HUES64 (cell line): Measurements from ENCODE around the gene FIGNL2.

Source experiments
- H3K27ac ChIP-seq: 2 replicates; pipeline ENCODE4 v1.7.0; 2013; ENCODE audit warnings: low read depth, low read length, inconsistent platforms
- H3K27me3 ChIP-seq: 2 replicates; pipeline ENCODE4 v1.6.1; 2013; ENCODE audit warnings: mild to moderate bottlenecking, low read length; ENCODE audit not compliant: insufficient read depth
- H3K36me3 ChIP-seq: 2 replicates; pipeline ENCODE4 v1.6.1; 2013; ENCODE audit warnings: mild to moderate bottlenecking, low read length; ENCODE audit not compliant: insufficient read depth
- H3K4me1 ChIP-seq: 2 replicates; pipeline ENCODE4 v1.6.1; 2013; ENCODE audit warnings: mild to moderate bottlenecking, low read length, moderate library complexity; ENCODE audit not compliant: insufficient read depth
- H3K4me3 ChIP-seq: 2 replicates; pipeline ENCODE4 v1.5.1; 2013; ENCODE audit warnings: mild to moderate bottlenecking, low read length, moderate library complexity
- H3K9ac ChIP-seq: 2 replicates; pipeline ENCODE4 v1.6.1; 2013; ENCODE audit warnings: mild to moderate bottlenecking, low read depth, low read length
- H3K9me3 ChIP-seq: 2 replicates; pipeline ENCODE4 v1.6.1; 2013; ENCODE audit warnings: low read depth, low read length; ENCODE audit not compliant: insufficient read depth
- WGBS: fragments of 150-250, 120-280 bp; methylation state at CpG from one replicate; pipeline ENCODE4 v1.1.7; 2013; ENCODE audit warnings: missing lambda C conversion rate; 5-methylcytosine and 5-hydroxymethylcytosine counted together

Gene FIGNL2

DNA sequence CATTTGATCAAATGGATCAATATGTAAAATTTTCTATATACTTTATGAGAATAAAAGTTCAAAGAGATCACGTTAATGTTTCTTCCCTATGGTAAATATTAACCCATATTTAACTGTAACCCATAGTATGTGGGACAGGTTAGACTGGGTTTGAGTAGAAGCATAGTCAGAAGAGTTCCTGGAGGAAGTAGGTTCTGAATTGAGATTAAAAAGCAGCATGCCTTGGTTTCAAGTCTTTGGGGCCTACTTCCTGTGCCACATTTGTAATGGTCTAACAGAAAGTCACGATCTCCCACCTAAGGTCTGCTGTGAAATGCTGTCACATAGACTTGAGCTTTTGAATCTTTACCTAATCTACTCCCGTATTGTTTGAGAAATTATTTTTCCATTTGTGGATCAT, 63.8 kb downstream of the FIGNL2 start:
- H3K27ac ChIP-seq: no peak overlapping the region
- peaks cover 4% of the 10 kb centered on the region; the same call in 1 of the 2 replicates for H3K4me1 ChIP-seq
- peaks cover 8% of the 10 kb centered on the region; the same call in 1 of the 2 replicates for H3K36me3 ChIP-seq
- H3K9me3 ChIP-seq: no peaks in the 10 kb centered on the region
- no peaks in the 10 kb centered on the region for H3K27me3 ChIP-seq
- no peak overlapping the region for H3K9ac ChIP-seq
- H3K4me3 ChIP-seq: no peak overlapping the region
- WGBS: 95% methylated on average over 2 of the region's 3 CpGs

DNA sequence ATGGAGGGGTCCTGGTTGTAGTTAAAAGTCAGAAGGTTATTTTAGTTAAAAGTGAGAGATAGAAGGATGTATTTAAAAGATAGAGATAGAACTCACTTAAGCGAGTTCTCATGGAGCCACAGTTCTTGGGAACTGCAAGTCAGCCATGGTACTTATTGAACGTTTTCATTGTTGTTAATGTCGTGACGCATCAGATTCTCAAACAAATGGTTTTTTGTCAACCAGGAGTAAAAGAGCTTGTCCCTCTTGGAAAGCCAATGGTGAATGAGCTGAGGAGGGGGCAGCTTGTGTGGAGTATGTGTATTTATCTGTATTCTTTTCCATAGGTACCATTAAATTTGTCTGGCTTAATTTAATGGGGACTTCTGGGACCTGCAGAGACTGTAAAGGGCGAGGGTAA, 68.6 kb downstream of the FIGNL2 start:
- no peak overlapping the region for H3K9ac ChIP-seq
- no peak overlapping the region for H3K4me3 ChIP-seq
- H3K36me3 ChIP-seq: no peaks in the 10 kb centered on the region; the same call in 1 of the 2 replicates
- 93% methylated on average over 5 of the region's 5 CpGs for WGBS
- H3K4me1 ChIP-seq: no peaks in the 10 kb centered on the region
- H3K27ac ChIP-seq: no peak overlapping the region
- H3K9me3 ChIP-seq: no peaks in the 10 kb centered on the region
- H3K27me3 ChIP-seq: no peaks in the 10 kb centered on the region

DNA sequence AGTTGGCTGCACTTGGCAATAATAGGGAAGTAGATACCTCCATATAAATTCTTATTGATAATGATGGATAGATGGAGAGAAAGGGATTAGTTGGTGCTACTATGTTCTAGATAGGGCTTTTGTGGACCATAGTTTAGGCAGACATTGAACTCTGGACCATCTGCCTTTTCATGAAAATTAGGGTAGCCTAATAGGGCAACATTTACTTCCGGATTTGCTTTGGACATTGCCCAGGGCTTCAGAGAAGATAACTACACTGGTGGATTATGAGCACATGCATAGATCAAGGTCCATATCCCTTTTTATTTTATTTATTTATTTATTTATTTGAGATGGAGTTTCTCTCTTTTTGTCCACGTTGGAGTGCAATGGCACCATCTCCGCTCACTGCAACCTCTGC, 70.5 kb downstream of the FIGNL2 start:
- no peak overlapping the region for H3K27ac ChIP-seq
- H3K27me3 ChIP-seq: no peaks in the 10 kb centered on the region
- H3K9ac ChIP-seq: no peak overlapping the region
- H3K36me3 ChIP-seq: peaks cover 17% of the 10 kb centered on the region
- no peaks in the 10 kb centered on the region for H3K9me3 ChIP-seq
- 96% methylated on average over 3 of the region's 3 CpGs for WGBS
- H3K4me3 ChIP-seq: no peak overlapping the region
- H3K4me1 ChIP-seq: no peaks in the 10 kb centered on the region

DNA sequence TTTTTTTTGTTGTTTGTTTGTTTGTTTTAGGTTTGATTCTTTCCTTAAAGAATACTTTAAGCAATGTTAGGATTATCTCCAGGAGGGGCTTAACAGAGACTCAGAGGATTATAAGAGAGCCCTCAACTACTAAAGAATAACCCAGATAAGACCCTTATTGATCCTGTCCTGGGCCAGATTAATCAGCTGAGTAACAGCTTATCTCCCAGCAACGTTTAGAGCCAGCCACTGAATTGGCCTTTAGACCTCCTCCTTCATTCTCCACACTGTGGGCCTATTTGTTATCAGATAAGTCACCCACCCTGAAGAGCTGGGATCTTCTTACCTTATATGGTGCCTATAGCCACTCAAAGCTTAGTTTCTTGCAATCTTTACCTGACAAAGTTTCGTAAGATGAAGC, 71.1 kb downstream of the FIGNL2 start:
- no peaks in the 10 kb centered on the region for H3K9me3 ChIP-seq
- 69% methylated on average over 2 of the region's 2 CpGs for WGBS
- H3K4me3 ChIP-seq: no peak overlapping the region

DNA sequence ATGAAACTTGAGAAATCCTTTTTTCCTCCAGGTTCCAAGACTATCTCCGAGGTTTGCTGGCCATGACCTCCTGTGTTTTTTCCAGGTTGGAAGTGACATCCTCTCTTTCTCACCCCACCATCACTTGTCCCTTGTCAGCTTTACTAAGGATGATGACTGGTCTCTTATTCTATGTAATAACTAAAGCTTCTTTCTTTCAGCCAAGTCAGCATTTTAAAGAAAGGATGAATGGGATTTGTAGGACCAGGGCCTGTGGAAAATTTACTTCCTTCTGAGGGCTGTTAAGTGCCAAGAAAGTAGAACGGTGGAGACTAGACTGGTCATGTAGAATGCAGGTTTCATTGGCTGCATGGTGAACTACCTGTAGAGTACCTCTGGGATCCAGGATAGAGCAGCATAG, 73.6 kb downstream of the FIGNL2 start:
- H3K27ac ChIP-seq: no peak overlapping the region
- WGBS: 90% methylated on average over 2 of the region's 2 CpGs
- H3K4me3 ChIP-seq: no peak overlapping the region
- H3K36me3 ChIP-seq: peaks cover 31% of the 10 kb centered on the region
- no peak overlapping the region for H3K9ac ChIP-seq
- H3K27me3 ChIP-seq: no peaks in the 10 kb centered on the region
- no peaks in the 10 kb centered on the region for H3K4me1 ChIP-seq
- no peaks in the 10 kb centered on the region for H3K9me3 ChIP-seq

More for the DNA sequence above, 71.1 kb downstream of the FIGNL2 start:
- H3K36me3 ChIP-seq: peaks cover 18% of the 10 kb centered on the region
- H3K27me3 ChIP-seq: no peaks in the 10 kb centered on the region
- H3K9ac ChIP-seq: no peak overlapping the region
- no peak overlapping the region for H3K27ac ChIP-seq
- no peaks in the 10 kb centered on the region for H3K4me1 ChIP-seq

DNA sequence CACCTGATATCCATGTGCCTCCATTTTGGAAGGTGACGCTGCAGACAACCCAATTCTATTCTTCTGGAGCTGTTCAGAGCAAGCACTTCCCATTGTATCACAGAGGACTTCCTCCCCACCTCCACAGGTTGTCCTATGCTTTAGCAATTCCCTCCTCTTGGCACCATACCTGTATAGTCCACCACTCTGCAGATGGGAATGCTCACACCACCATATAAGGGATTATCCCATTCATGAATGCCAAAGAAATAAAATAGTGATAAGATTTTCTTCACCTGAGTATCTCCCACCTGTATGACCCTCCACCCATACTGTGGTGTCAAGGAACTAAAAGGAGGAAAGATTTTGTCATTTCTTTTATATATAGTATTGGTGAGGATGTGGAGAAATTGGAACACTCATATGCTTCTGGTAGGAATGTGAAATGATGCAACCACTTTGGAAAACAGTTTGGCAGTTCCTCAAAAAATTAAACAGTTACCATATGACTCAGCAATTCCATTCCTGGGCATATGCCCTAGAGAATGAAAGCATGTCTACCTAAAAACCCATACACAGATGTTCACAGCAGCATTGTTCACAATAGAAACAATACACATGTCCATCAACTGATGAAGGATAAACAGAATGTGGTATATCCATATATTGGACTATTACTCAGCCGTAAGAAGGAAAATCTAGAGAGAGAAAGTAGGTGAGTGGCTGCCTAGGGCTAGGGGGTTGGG, 75.2 kb downstream of the FIGNL2 start:
- no peaks in the 10 kb centered on the region for H3K9me3 ChIP-seq
- H3K27ac ChIP-seq: no peak overlapping the region
- peaks cover 48% of the 10 kb centered on the region for H3K36me3 ChIP-seq
- H3K4me3 ChIP-seq: no peak overlapping the region
- H3K4me1 ChIP-seq: no peaks in the 10 kb centered on the region
- H3K9ac ChIP-seq: no peak overlapping the region
- WGBS: 97% methylated on average over 2 of the region's 2 CpGs
- H3K27me3 ChIP-seq: no peaks in the 10 kb centered on the region

DNA sequence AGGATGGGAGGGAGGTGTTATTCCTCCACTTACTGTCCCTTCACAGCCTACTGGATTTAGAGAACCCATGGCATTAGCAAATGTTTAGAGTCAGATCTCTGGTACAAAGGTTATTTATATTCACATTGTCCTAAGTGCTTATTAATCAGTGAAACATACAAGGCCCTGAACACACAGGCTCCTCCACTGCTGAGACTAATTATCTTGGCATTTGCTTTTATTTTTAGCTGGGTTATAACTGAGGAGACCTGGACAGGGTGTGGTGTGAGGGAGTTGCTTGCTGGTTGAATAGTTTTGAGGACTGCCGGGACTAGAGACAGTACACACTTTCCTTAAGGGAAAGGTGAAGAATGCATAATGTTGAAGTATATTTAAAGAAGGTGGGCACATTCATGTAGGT, 77.5 kb downstream of the FIGNL2 start:
- H3K36me3 ChIP-seq: peaks cover 53% of the 10 kb centered on the region
- no peak overlapping the region for H3K9ac ChIP-seq
- no peaks in the 10 kb centered on the region for H3K27me3 ChIP-seq
- H3K9me3 ChIP-seq: no peaks in the 10 kb centered on the region
- no peak overlapping the region for H3K27ac ChIP-seq
- H3K4me3 ChIP-seq: no peak overlapping the region
- H3K4me1 ChIP-seq: no peaks in the 10 kb centered on the region
- WGBS: 100% methylated on average over 1 of the region's 1 CpG
